ENCODE results near the gene H6PD. TPM values are rescaled to one million over a fixed set of nuclear protein-coding genes. Genes with fewer than 3 reads are reported as not detected.
A peak's percentile ranks its signal among the peaks of the same experiment; 100 is the strongest.

The H6PD gene
- total RNA-seq, 1 donor from 2014 or later = 43.7 TPM

- Histone ChIP-seq H3K27me3 (no peaks in the 10 kb centered on the region), H3K27ac (no peak overlapping the region), H3K9me3 (no peaks in the 10 kb centered on the region), H3K4me1 (peaks cover 54% of the 10 kb centered on the region), H3K4me3 (no peak overlapping the region), H3K36me3 (peaks cover 22% of the 10 kb centered on the region)
- TF ChIP-seq CTCF (IDR thresholded peaks at IDR 0.05) = no peak
- intact Hi-C loops (cut with DNase I) = no loop called here
- ATAC-seq (no peak), DNase-seq (no peak)
Measured at GRCh38 chr1:9245661-9246060, 11.1 kb downstream of the H6PD start.

DNA sequence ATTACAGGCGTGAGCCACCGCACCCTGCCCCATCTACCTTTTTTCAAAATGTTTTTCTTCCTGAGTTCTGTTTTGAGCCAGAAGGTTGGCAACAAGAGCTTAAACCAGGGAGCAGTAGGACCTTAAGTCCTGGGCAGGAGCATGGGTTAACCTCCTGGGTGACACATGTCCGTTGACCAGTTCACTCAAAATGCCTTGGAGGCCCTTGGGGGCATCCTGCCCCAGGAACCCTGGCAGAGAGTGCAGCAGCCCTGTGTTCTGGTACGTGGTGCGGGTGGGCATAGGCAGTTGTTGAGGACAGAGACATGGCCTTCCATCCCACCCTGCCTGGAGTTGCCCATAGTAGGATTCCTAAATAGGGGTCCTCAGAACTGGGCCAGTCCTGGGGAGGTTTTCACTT is 11.6 kb downstream of the H6PD start:
- TF ChIP-seq CTCF (IDR thresholded peaks at IDR 0.05) = no peak
- intact Hi-C loops (cut with DNase I) = no loop called here
- no peak overlapping the region for H3K4me3 ChIP-seq
- no peaks in the 10 kb centered on the region for H3K9me3 ChIP-seq
- no peaks in the 10 kb centered on the region for H3K27me3 ChIP-seq
- H3K36me3 ChIP-seq = peaks cover 22% of the 10 kb centered on the region
- peaks cover 55% of the 10 kb centered on the region for H3K4me1 ChIP-seq
- DNase-seq = no peak
- H3K27ac ChIP-seq = no peak overlapping the region
- ATAC-seq = no peak

GRCh38 chr1:9246841-9247785 is 12.5 kb downstream of the H6PD start:
- ATAC-seq = no peak
- TF ChIP-seq CTCF (IDR thresholded peaks at IDR 0.05) = no peak
- no peak overlapping the region for H3K27ac ChIP-seq
- intact Hi-C loops (cut with DNase I) = no loop called here
- H3K4me1 ChIP-seq = peaks cover 50% of the 10 kb centered on the region
- H3K9me3 ChIP-seq = no peaks in the 10 kb centered on the region
- peaks cover 22% of the 10 kb centered on the region for H3K36me3 ChIP-seq
- H3K4me3 ChIP-seq = no peak overlapping the region
- DNase-seq = no peak
- H3K27me3 ChIP-seq = no peaks in the 10 kb centered on the region

GRCh38 chr1:9247894-9248293 is 13.3 kb downstream of the H6PD start:
- Histone ChIP-seq H3K36me3 (peaks cover 22% of the 10 kb centered on the region), H3K4me1 (peaks cover 43% of the 10 kb centered on the region), H3K27ac (no peak overlapping the region), H3K27me3 (no peaks in the 10 kb centered on the region), H3K4me3 (no peak overlapping the region), H3K9me3 (no peaks in the 10 kb centered on the region)
- intact Hi-C loops (cut with DNase I) = no loop called here
- ATAC-seq (no peak), DNase-seq (no peak)
- no peak for TF ChIP-seq CTCF (IDR thresholded peaks at IDR 0.05)

- no peaks in the 10 kb centered on the region for H3K9me3 ChIP-seq
- intact Hi-C loops (cut with DNase I) = no loop called here
Measured at GRCh38 chr1:9248341-9249262, 14.0 kb downstream of the H6PD start.

More at GRCh38 chr1:9248341-9249262, 14.0 kb downstream of the H6PD start:
- ATAC-seq = no peak
- no peak for TF ChIP-seq CTCF (IDR thresholded peaks at IDR 0.05)
- no peaks in the 10 kb centered on the region for H3K27me3 ChIP-seq
- DNase-seq = no peak
- H3K36me3 ChIP-seq = peaks cover 22% of the 10 kb centered on the region
- H3K4me3 ChIP-seq = no peak overlapping the region
- peaks cover 35% of the 10 kb centered on the region for H3K4me1 ChIP-seq
- H3K27ac ChIP-seq = peak overlapping the region; percentile 53

Data from upper lobe of right lung (tissue), 1 donor.